Stromal cell of bone marrow (primary cell): ENCODE results near the gene HIBCH.
"Not testable (repeated sequence)": the region's sequence is repeated elsewhere in the genome, so short reads cannot be mapped to it uniquely, and the experiment has no call there.

Experiments
- DNase-seq: peaks from one replicate; pipeline ENCODE4 v3.0.0-alpha.2; 2012; ENCODE audit warnings: low read depth

The HIBCH gene

DNA sequence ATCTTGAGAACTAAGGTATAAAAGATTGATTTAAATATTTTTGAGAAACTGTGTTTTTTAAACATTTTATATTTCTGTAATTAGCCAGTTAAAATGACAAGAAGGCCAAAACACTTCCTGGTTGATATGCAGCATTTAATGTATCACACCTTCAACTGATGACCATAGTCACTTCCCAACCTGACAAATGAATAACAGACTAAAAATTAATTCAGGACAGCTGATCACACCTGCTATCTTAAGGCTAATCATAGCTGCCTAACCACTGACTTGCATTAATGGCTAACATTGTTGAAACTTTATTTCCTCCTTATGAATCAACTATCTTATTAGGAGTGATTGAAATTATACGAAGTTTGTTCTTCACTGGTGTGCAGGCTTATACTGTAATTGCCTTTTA is 131.3 kb downstream of the HIBCH start:
- DNase-seq, result no peak

- DNase-seq, result no peak
These were observed 133.4 kb downstream of the HIBCH start for GRCh38 chr2:190186238-190186637.

DNA sequence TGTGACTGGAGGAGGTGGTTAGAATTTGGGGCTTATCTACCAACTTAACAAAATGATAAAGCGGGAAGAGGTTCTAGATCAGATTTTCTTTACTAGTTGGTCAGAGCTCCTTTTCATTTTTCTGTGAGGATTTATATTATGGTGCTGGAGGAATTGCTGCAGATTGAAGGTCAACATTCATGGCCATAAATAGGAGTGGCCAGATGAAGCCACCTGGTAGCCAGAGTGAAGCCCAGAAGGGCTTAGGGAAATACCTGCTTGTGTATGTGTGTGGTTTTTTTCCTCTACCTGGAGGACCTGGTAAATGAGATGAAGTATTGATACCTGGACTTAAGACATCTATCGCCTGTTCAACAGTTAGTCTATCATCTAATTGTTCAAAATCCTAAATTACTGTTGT is 134.2 kb downstream of the HIBCH start:
- no peak for DNase-seq

DNA sequence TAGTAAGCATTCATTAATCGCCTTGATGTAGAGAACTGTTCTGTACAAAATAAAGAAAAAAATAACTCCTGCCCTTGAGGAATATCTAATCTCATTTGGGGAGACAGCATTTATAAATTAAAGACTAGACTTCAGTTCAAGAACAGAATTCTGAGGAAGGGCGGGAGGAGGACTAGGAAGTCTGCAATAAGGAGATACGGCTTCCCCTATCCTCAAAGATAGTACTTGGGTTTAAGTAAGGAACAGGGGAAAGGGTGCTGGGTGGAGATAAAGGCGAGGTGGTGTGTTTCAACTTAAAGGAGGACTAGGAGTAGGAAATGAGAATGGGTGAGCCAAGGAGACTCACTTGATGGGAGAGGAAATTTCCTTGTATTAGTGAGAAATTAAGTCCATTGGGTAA is 135.2 kb downstream of the HIBCH start:
- no peak for DNase-seq

DNA sequence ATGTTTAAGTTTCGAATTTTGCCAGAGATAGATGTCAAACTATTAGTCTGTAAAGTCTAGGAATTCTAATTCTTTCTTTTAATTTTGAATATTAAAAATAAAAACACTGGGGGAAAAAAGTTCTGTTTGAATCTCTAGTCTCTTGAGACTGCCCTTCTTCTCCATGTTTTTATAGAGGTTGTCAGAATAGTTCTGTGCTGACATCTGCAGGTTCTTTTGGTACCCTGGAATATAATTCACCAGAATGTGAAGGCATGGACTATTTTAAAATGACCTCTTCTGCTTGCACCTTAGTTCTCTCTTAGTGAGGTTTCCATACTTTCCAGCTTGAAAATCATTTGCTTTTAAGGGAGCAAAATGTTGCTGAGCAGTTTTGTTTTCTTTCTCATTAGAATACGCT is 136.1 kb downstream of the HIBCH start:
- no peak for DNase-seq

GRCh38 chr2:190182071-190182524 is 137.5 kb downstream of the HIBCH start:
- no peak for DNase-seq

- DNase-seq, result no peak
These were observed 138.4 kb downstream of the HIBCH start for GRCh38 chr2:190181123-190181669.

DNA sequence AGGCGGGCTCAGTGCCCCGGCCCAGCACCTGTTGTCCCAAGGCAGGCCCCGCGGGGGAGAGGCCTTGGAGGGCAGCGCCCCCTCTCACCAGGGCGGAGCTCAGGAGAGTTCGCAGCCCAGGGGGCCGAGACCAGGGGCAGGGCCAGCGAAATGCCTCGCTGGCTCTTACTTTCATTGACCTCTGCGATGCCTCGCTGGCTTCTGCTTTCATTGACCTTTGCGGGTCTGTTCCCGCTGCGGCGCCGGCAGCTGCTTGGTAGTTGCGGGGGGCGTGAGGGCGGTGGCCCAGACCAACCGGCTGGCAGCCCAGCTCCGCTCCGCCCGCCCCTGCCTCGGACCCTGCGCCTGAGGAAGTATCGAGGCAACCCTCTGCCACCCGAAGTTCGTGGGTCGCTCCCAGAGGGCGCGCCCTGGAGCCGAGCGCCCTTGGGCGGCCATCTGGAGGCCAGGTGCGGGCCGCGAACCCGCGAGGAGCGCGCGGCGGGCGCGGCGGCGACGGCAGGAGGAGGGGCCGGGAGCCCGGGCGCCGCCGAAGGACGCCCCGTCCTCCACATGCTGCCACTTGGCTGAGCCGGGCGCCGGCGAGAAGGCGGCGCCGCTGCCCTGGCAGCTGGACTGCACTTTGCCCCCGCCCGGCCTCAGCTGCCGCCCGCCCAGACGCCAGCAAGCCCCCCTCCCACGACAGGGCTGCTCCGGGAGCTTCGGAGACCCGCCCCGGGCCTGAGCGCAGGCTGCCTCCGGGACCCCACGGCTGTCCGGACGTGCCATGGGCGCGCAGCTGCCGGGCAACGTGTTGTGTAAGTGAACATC is 139.1 kb downstream of the HIBCH start:
- DNase-seq, result no peak

- no peak for DNase-seq
These were observed 139.8 kb downstream of the HIBCH start for GRCh38 chr2:190179754-190180312.

DNA sequence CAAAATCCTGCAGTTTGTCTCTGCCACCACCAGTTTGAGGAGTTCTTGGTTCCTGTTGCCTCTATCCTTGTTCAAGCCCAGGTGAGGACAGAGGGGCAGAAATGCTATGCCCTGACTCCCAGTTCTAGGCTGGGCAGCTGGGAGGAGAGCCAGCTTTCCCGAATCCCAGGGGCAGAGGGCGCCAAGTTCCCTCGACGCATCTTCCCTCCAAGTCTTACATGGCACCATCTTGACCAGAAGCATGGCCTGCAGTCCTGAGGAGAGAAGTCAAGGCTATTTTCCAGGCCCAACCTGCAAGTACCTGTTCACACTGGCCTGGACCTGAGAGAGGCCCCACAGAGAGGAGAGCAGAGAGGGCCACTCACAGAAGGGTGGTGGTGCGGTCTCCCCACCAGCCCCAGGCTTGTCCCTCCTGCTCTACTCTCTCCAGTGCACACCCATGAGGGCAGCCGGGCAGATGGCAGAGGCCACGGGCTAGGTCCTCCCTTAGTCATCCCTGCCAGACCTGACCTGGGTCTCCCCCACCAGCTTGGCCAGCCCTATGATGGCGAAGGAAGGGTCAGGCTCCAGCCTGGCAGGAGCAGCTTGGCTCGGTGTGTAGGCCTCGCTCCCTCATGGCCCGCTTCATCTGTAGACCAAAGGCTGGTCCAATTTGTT is 141.4 kb downstream of the HIBCH start:
- no peak for DNase-seq

DNA sequence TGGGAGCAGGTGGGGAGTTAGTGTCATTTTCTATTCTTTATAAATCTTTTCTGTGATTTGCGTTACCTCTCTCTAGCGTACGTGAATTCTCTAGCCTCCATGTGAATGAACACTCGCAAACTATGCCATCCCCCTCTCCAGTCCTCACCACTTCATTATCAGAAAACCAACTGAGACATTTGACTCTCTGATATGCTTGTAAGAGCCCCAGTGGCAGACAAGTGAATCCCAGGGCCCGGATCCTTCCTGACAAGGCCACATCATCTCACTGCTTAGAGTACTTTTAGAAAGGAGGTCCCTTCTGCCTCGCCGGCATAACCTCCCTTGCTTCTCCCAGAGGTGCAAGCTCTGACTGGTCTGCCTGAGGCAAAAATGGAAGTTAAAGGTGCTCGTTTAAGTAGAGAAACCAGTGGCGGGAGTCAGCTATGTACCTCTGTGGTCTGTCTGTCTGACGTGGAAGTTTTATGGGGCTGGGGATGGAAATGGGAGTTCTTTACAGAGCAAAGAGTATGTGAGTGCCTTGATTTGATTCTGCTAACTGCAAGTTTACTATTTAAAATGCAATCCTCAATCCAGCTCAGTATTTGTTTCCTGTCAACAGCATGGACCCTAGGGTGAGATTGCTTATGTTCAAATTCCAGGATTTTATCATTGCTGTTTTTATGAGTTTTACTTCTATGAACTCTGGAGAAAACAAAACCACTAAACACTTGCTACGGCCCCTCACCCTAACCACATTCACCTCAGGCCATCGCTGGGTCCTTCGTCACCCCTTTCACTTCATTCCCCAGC is 142.2 kb downstream of the HIBCH start:
- no peak for DNase-seq

DNA sequence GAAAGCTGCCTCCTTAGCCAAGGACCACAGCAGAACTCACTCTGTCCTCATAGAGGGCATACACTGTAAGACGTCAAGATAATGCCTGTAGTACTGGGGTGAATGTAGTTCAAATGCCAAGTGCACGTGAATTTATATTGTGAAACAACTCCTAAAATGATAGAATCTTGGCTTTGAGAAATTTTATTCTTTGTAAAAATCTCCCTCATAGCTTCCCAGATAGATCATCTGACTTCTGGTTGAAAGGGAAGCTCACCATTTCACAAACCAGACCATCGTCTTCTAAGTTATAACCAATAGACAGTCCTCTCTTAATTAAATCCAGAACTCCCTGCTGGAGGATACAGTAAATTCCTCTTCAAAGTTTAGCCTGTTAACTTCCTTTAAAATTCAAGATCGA is 146.2 kb downstream of the HIBCH start:
- DNase-seq, result no peak

- no peak for DNase-seq
These were observed 149.0 kb downstream of the HIBCH start for GRCh38 chr2:190170673-190171072.

GRCh38 chr2:190169221-190170072 is 150.2 kb downstream of the HIBCH start:
- no peak for DNase-seq

GRCh38 chr2:190167702-190168101 is 151.9 kb downstream of the HIBCH start:
- DNase-seq, result no peak

DNA sequence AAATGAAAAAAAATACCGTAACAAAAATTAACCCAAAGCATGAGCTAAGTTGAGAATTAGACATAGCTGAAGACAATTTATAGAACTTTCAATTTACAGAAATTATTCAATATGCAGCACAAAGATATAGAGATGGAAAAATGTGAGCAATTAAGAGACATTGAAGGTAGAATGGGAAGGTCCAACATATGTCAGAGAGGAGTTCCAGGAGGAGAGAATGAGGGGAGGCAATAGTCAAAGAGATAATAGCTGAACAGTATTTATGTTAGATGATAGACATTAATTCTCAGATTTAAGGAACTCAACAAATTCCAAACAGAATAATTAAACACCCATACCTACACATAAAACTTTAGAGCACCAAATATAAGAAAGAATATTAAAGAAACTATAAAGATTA is 154.1 kb downstream of the HIBCH start:
- no peak for DNase-seq

GRCh38 chr2:190162851-190163250 is 156.8 kb downstream of the HIBCH start:
- no peak for DNase-seq

GRCh38 chr2:190159453-190159852 is 160.2 kb downstream of the HIBCH start:
- DNase-seq, result peak; percentile 98

GRCh38 chr2:190158798-190159434 is 160.7 kb downstream of the HIBCH start:
- DNase-seq, result no peak

DNA sequence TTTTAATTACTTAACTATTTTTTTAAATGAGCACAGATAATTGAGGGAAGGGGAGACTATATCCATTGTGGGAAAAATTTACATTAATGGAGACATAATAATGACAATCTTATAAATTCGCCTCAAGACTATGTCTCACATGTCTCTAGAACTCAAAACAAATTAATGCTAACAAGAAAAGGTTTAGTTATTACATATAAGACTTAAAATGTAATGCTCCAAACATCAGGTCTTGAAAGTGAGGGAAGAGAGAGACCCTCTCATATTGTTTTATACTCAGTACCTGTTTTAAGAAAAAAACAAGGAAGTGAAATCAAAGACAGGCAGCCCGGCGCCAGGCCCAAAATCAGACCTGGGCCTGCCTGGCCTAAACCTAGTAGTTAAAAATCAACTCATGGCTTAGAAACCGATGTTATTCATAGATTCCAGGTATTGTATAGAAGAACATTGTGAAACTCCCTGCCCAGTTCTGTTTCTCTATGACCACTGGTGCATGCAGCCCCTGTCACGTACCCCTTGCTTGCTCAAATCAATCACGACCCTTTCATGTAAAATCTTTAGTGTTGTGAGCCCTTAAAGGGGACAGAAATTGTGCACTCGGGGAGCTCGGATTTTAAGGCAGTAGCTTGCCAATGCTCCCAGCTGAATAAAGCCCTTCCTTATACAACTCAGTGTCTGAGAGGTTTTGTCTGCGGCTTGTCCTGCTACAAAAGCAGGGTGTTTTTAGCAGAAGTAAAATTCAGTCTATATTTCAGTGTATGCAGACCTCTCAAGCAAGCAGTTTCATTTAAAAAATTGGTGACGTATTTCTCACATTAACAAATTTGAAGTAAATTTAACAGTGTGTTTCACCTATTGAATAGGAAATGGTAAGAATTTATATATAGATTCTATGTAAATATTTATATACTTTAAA is 161.8 kb downstream of the HIBCH start:
- DNase-seq, result not testable (repeated sequence)
